ENCODE measurements around the gene PDK4.
"Not testable (repeated sequence)": the region's sequence is repeated elsewhere in the genome, so short reads cannot be mapped to it uniquely, and the experiment has no call there.

Gene PDK4

GRCh38 chr7:95620631-95621030 lies 24.3 kb upstream of the PDK4 start:
- Histone ChIP-seq H3K27me3 (ENCODE audit: insufficient read depth, low read length) (no peaks in the 10 kb centered on the region), H3K9me3 (ENCODE audit: insufficient read depth, low read depth, low read length) (no peaks in the 10 kb centered on the region), H3K4me1 (ENCODE audit: insufficient read depth, low read length) (no peaks in the 10 kb centered on the region), H3K9ac (ENCODE audit: low read depth, low read length) (no peak overlapping the region), H3K36me3 (ENCODE audit: insufficient read depth, low read depth, low read length) (no peaks in the 10 kb centered on the region), H3K4me3 (ENCODE audit: low read length) (no peak overlapping the region), H3K27ac (ENCODE audit: low read length) (no peak overlapping the region)

- Histone ChIP-seq H3K4me3 (ENCODE audit: low read length) (no peak overlapping the region), H3K4me1 (ENCODE audit: insufficient read depth, low read length) (no peaks in the 10 kb centered on the region), H3K27me3 (ENCODE audit: insufficient read depth, low read length) (no peaks in the 10 kb centered on the region), H3K27ac (ENCODE audit: low read length) (no peak overlapping the region), H3K9me3 (ENCODE audit: insufficient read depth, low read depth, low read length) (no peaks in the 10 kb centered on the region), H3K36me3 (ENCODE audit: insufficient read depth, low read depth, low read length) (no peaks in the 10 kb centered on the region), H3K9ac (ENCODE audit: low read depth, low read length) (no peak overlapping the region)
Observed at GRCh38 chr7:95619921-95620320, 23.6 kb upstream of the PDK4 start.

GRCh38 chr7:95619517-95619916 lies 23.2 kb upstream of the PDK4 start:
- H3K4me3 ChIP-seq (ENCODE audit: low read length): no peak overlapping the region
- no peaks in the 10 kb centered on the region for H3K27me3 ChIP-seq (ENCODE audit: insufficient read depth, low read length)
- H3K27ac ChIP-seq (ENCODE audit: low read length): no peak overlapping the region
- H3K9me3 ChIP-seq (ENCODE audit: insufficient read depth, low read depth, low read length): no peaks in the 10 kb centered on the region
- H3K4me1 ChIP-seq (ENCODE audit: insufficient read depth, low read length): no peaks in the 10 kb centered on the region
- no peaks in the 10 kb centered on the region for H3K36me3 ChIP-seq (ENCODE audit: insufficient read depth, low read depth, low read length)
- no peak overlapping the region for H3K9ac ChIP-seq (ENCODE audit: low read depth, low read length)

GRCh38 chr7:95614442-95614940 lies 18.2 kb upstream of the PDK4 start:
- H3K27me3 ChIP-seq (ENCODE audit: insufficient read depth, low read length): no peaks in the 10 kb centered on the region
- no peaks in the 10 kb centered on the region for H3K9me3 ChIP-seq (ENCODE audit: insufficient read depth, low read depth, low read length)
- no peak overlapping the region for H3K4me3 ChIP-seq (ENCODE audit: low read length)
- no peak overlapping the region for H3K27ac ChIP-seq (ENCODE audit: low read length)
- peaks cover 4% of the 10 kb centered on the region; the same call in 1 of the 2 replicates for H3K4me1 ChIP-seq (ENCODE audit: insufficient read depth, low read length)
- H3K9ac ChIP-seq (ENCODE audit: low read depth, low read length): no peak overlapping the region
- H3K36me3 ChIP-seq (ENCODE audit: insufficient read depth, low read depth, low read length): no peaks in the 10 kb centered on the region

GRCh38 chr7:95611224-95611623 lies 14.9 kb upstream of the PDK4 start:
- H3K4me1 ChIP-seq (ENCODE audit: insufficient read depth, low read length): peaks cover 4% of the 10 kb centered on the region; the same call in 1 of the 2 replicates
- no peaks in the 10 kb centered on the region for H3K9me3 ChIP-seq (ENCODE audit: insufficient read depth, low read depth, low read length)
- H3K27ac ChIP-seq (ENCODE audit: low read length): no peak overlapping the region
- no peak overlapping the region for H3K4me3 ChIP-seq (ENCODE audit: low read length)
- H3K27me3 ChIP-seq (ENCODE audit: insufficient read depth, low read length): no peaks in the 10 kb centered on the region
- no peak overlapping the region for H3K9ac ChIP-seq (ENCODE audit: low read depth, low read length)
- H3K36me3 ChIP-seq (ENCODE audit: insufficient read depth, low read depth, low read length): no peaks in the 10 kb centered on the region

- no peaks in the 10 kb centered on the region for H3K9me3 ChIP-seq (ENCODE audit: insufficient read depth, low read depth, low read length)
- no peaks in the 10 kb centered on the region for H3K36me3 ChIP-seq (ENCODE audit: insufficient read depth, low read depth, low read length)
- H3K9ac ChIP-seq (ENCODE audit: low read depth, low read length): no peak overlapping the region
- no peak overlapping the region; the same call in 1 of the 2 replicates for H3K4me3 ChIP-seq (ENCODE audit: low read length)
- no peak overlapping the region for H3K27ac ChIP-seq (ENCODE audit: low read length)
- peaks cover 4% of the 10 kb centered on the region; the same call in 1 of the 2 replicates for H3K4me1 ChIP-seq (ENCODE audit: insufficient read depth, low read length)
- no peaks in the 10 kb centered on the region for H3K27me3 ChIP-seq (ENCODE audit: insufficient read depth, low read length)
Observed at GRCh38 chr7:95609277-95609971, 13.1 kb upstream of the PDK4 start.

GRCh38 chr7:95608359-95609173 lies 12.2 kb upstream of the PDK4 start:
- Histone ChIP-seq H3K4me3 (ENCODE audit: low read length) (no peak overlapping the region; the same call in 1 of the 2 replicates), H3K27ac (ENCODE audit: low read length) (no peak overlapping the region), H3K27me3 (ENCODE audit: insufficient read depth, low read length) (no peaks in the 10 kb centered on the region), H3K9ac (ENCODE audit: low read depth, low read length) (no peak overlapping the region), H3K9me3 (ENCODE audit: insufficient read depth, low read depth, low read length) (no peaks in the 10 kb centered on the region), H3K4me1 (ENCODE audit: insufficient read depth, low read length) (peaks cover 4% of the 10 kb centered on the region; the same call in 1 of the 2 replicates), H3K36me3 (ENCODE audit: insufficient read depth, low read depth, low read length) (no peaks in the 10 kb centered on the region)

GRCh38 chr7:95607561-95607960 lies 11.2 kb upstream of the PDK4 start:
- Histone ChIP-seq H3K4me3 (ENCODE audit: low read length) (no peak overlapping the region), H3K9ac (ENCODE audit: low read depth, low read length) (no peak overlapping the region), H3K27me3 (ENCODE audit: insufficient read depth, low read length) (no peaks in the 10 kb centered on the region), H3K27ac (ENCODE audit: low read length) (no peak overlapping the region), H3K36me3 (ENCODE audit: insufficient read depth, low read depth, low read length) (no peaks in the 10 kb centered on the region), H3K9me3 (ENCODE audit: insufficient read depth, low read depth, low read length) (no peaks in the 10 kb centered on the region), H3K4me1 (ENCODE audit: insufficient read depth, low read length) (peaks cover 4% of the 10 kb centered on the region; the same call in 1 of the 2 replicates)

GRCh38 chr7:95605275-95605674 lies 9.0 kb upstream of the PDK4 start:
- H3K27ac ChIP-seq (ENCODE audit: low read length): no peak overlapping the region
- no peaks in the 10 kb centered on the region for H3K9me3 ChIP-seq (ENCODE audit: insufficient read depth, low read depth, low read length)
- H3K36me3 ChIP-seq (ENCODE audit: insufficient read depth, low read depth, low read length): no peaks in the 10 kb centered on the region
- peaks cover 4% of the 10 kb centered on the region; the same call in 1 of the 2 replicates for H3K4me1 ChIP-seq (ENCODE audit: insufficient read depth, low read length)
- H3K9ac ChIP-seq (ENCODE audit: low read depth, low read length): no peak overlapping the region
- no peak overlapping the region for H3K4me3 ChIP-seq (ENCODE audit: low read length)
- no peaks in the 10 kb centered on the region; the same call in 1 of the 2 replicates for H3K27me3 ChIP-seq (ENCODE audit: insufficient read depth, low read length)

GRCh38 chr7:95604811-95605210 lies 8.5 kb upstream of the PDK4 start:
- H3K27ac ChIP-seq (ENCODE audit: low read length); H3K9ac ChIP-seq (ENCODE audit: low read depth, low read length); H3K4me1 ChIP-seq (ENCODE audit: insufficient read depth, low read length); H3K9me3 ChIP-seq (ENCODE audit: insufficient read depth, low read depth, low read length); H3K4me3 ChIP-seq (ENCODE audit: low read length); H3K27me3 ChIP-seq (ENCODE audit: insufficient read depth, low read length); H3K36me3 ChIP-seq (ENCODE audit: insufficient read depth, low read depth, low read length): not testable (repeated sequence)

GRCh38 chr7:95604397-95604796 lies 8.1 kb upstream of the PDK4 start:
- H3K36me3 ChIP-seq (ENCODE audit: insufficient read depth, low read depth, low read length); H3K27ac ChIP-seq (ENCODE audit: low read length); H3K27me3 ChIP-seq (ENCODE audit: insufficient read depth, low read length); H3K4me3 ChIP-seq (ENCODE audit: low read length); H3K9ac ChIP-seq (ENCODE audit: low read depth, low read length); H3K4me1 ChIP-seq (ENCODE audit: insufficient read depth, low read length); H3K9me3 ChIP-seq (ENCODE audit: insufficient read depth, low read depth, low read length): not testable (repeated sequence)

GRCh38 chr7:95602421-95602820 lies 6.1 kb upstream of the PDK4 start:
- Histone ChIP-seq H3K9ac (ENCODE audit: low read depth, low read length) (no peak overlapping the region), H3K27me3 (ENCODE audit: insufficient read depth, low read length) (peaks cover 22% of the 10 kb centered on the region), H3K4me1 (ENCODE audit: insufficient read depth, low read length) (no peaks in the 10 kb centered on the region), H3K4me3 (ENCODE audit: low read length) (no peak overlapping the region), H3K9me3 (ENCODE audit: insufficient read depth, low read depth, low read length) (no peaks in the 10 kb centered on the region), H3K36me3 (ENCODE audit: insufficient read depth, low read depth, low read length) (no peaks in the 10 kb centered on the region), H3K27ac (ENCODE audit: low read length) (no peak overlapping the region)

Data from iPS-20b (cell line).